Testis (tissue), 3 donors: ENCODE results near the gene CDH22. TPM values are rescaled to one million over a fixed set of nuclear protein-coding genes. Genes with fewer than 3 reads are reported as not detected.

ENCODE experiments used
- DNase-seq: peaks from one replicate; pipeline ENCODE4 v3.0.0-alpha.2; 2019
- H3K27ac ChIP-seq, 2 donors: fragments of 200-600 bp; sonication (generic); one replicate each; pipeline ENCODE4 v1.5.1; 2019
- H3K27me3 ChIP-seq: fragments of 200-600 bp; sonication (generic); one replicate; pipeline ENCODE4 v1.5.1; 2019
- H3K36me3 ChIP-seq: fragments of 200-600 bp; sonication (generic); one replicate; pipeline ENCODE4 v1.5.1; 2017; ENCODE audit warnings: low read depth; ENCODE audit errors: missing control alignments
- H3K4me1 ChIP-seq: fragments of 200-600 bp; sonication (generic); one replicate; pipeline ENCODE4 v1.5.1; 2019
- H3K4me3 ChIP-seq, 2 donors: fragments of 200-600 bp; sonication (generic); one replicate each; pipeline ENCODE4 v1.5.1; 2017 to 2019
- H3K9me3 ChIP-seq: fragments of 200-600 bp; sonication (generic); one replicate; pipeline ENCODE4 v1.5.1; 2017
- CTCF ChIP-seq, 3 experiments: fragments of 450-650 bp in 2 of 3; fragments of 200-600 bp in 1 of 3; sonication (generic) in 1 of 3; IDR thresholded peaks; one replicate each; pipeline ENCODE4 v1.5.1; 2016 to 2019; ENCODE audit warnings: antibody characterized with exemption in 3 of 3, mild to moderate bottlenecking in 2 of 3, moderate library complexity in 1 of 3
- POLR2A ChIP-seq: fragments of 450-650 bp; IDR thresholded peaks from one replicate; pipeline ENCODE4 v1.6.1; 2017; ENCODE audit warnings: antibody characterized with exemption, mild to moderate bottlenecking, moderate library complexity
- WGBS, 2 donors: methylation state at CpG; one replicate each; pipeline ENCODE4 v1.1.5; 2018; 5-methylcytosine and 5-hydroxymethylcytosine counted together
- intact Hi-C: fragments of 100-400 bp; cut with DNase I; formaldehyde crosslinking; loops from one replicate; pipeline ENCODE4 v1.15.1; 2023; ENCODE audit warnings: low total_unique reads
- polyA plus RNA-seq: library from polyadenylated mRNA; stranded (reverse); fragments of 350-450 nt; fragmentation: Illumina TruSeq; extraction: RNeasy Lipid Tissue Mini Kit (QIAGEN cat#74804); gene quantifications from one replicate; pipeline ENCODE4 v1.2.3, GENCODE V29; 2014; ENCODE audit warnings: low read depth, low replicate concordance; ENCODE audit not compliant: insufficient read depth
- total RNA-seq, 2 donors: library from RNA; depleted of rRNA; stranded (reverse); fragments of >200 nt; gene quantifications; one replicate each; pipeline ENCODE4 v1.2.3, GENCODE V29; 2016

The CDH22 gene
- total and polyA plus RNA-seq, 3 donors from 2014 or later: 1.8 to 2.6 (median 2.6) TPM

- DNase-seq: no peak
- no peaks in the 10 kb centered on the region for H3K36me3 ChIP-seq
- no peaks in the 10 kb centered on the region for H3K27me3 ChIP-seq
- H3K27ac ChIP-seq: no peak overlapping the region
- H3K4me1 ChIP-seq: no peaks in the 10 kb centered on the region
- H3K9me3 ChIP-seq: no peaks in the 10 kb centered on the region
- intact Hi-C loops: no loop called here
- 62 to 64% methylated on average over 8 of the region's 8 CpGs for WGBS, 2 donors
- no peak overlapping the region for H3K4me3 ChIP-seq
- TF ChIP-seq CTCF (IDR thresholded peaks at IDR 0.05): no peak
- TF ChIP-seq POLR2A: no peak
Observed at GRCh38 chr20:46291401-46291800, 16.9 kb downstream of the CDH22 start.

GRCh38 chr20:46289432-46289831, 18.9 kb downstream of the CDH22 start:
- Histone ChIP-seq H3K27me3 (no peaks in the 10 kb centered on the region), H3K27ac (no peak overlapping the region), H3K4me1 (no peaks in the 10 kb centered on the region), H3K9me3 (no peaks in the 10 kb centered on the region), H3K4me3 (no peak overlapping the region), H3K36me3 (no peaks in the 10 kb centered on the region)
- DNase-seq: no peak
- intact Hi-C loops: no loop called here
- 74 to 81% methylated on average over 5 of the region's 5 CpGs for whole genome bisulfite sequencing, 2 donors
- TF ChIP-seq CTCF (IDR thresholded peaks at IDR 0.05) (no peak), POLR2A (no peak)

GRCh38 chr20:46286977-46287376, 21.3 kb downstream of the CDH22 start:
- no peak overlapping the region for H3K27ac ChIP-seq
- intact Hi-C loops: no loop called here
- H3K4me1 ChIP-seq: no peaks in the 10 kb centered on the region
- no peak for TF ChIP-seq POLR2A
- H3K4me3 ChIP-seq: no peak overlapping the region
- WGBS, 2 donors: 84 to 87% methylated on average over 7 of the region's 7 CpGs
- H3K9me3 ChIP-seq: no peaks in the 10 kb centered on the region
- DNase-seq: no peak
- H3K27me3 ChIP-seq: no peaks in the 10 kb centered on the region
- no peaks in the 10 kb centered on the region for H3K36me3 ChIP-seq

- WGBS, 2 donors: 59 to 79% methylated on average over 11 to 13 of the region's 13 CpGs
- no peaks in the 10 kb centered on the region for H3K4me1 ChIP-seq
- no peak overlapping the region for H3K27ac ChIP-seq
- no peak for DNase-seq
- H3K36me3 ChIP-seq: no peaks in the 10 kb centered on the region
- TF ChIP-seq CTCF (IDR thresholded peaks at IDR 0.05) (no peak), POLR2A (no peak)
- H3K4me3 ChIP-seq: no peak overlapping the region
- H3K27me3 ChIP-seq: no peaks in the 10 kb centered on the region
- H3K9me3 ChIP-seq: no peaks in the 10 kb centered on the region
- intact Hi-C loops: no loop called here
Observed at GRCh38 chr20:46286382-46286781, 21.9 kb downstream of the CDH22 start.

- TF ChIP-seq POLR2A (no peak), CTCF (IDR thresholded peaks at IDR 0.05) (no peak)
- no peak for DNase-seq
- no peak overlapping the region for H3K4me3 ChIP-seq
- intact Hi-C loops: no loop called here
- no peak overlapping the region for H3K27ac ChIP-seq
- H3K36me3 ChIP-seq: no peaks in the 10 kb centered on the region
- 79 to 80% methylated on average over 3 of the region's 3 CpGs for WGBS, 2 donors
- H3K27me3 ChIP-seq: no peaks in the 10 kb centered on the region
- H3K4me1 ChIP-seq: no peaks in the 10 kb centered on the region
- no peaks in the 10 kb centered on the region for H3K9me3 ChIP-seq
Observed at GRCh38 chr20:46285740-46286139, 22.6 kb downstream of the CDH22 start.
